GM12878 (cell line): ENCODE results near the gene RASGRF2. TPM values are rescaled to one million over a fixed set of nuclear protein-coding genes. Genes with fewer than 3 reads are reported as not detected.

Experiments used
- ATAC-seq: fragments of 200-7000 bp; cut with Tn5 transposase; 3 replicates; pipeline ENCODE4 v1.9.1; 2020; ENCODE audit warnings: mild to moderate bottlenecking, moderate library complexity
- BruUV-seq: library from RNA; stranded (reverse); fragments of 400-500 nt; replicated peaks from 2 replicates; lab custom pipeline; 2021; lab: Mats Ljungman, UMichigan
- CTCF ChIA-PET: fragments of 300-600 bp; sonication (Branson Sonifier 250); formaldehyde crosslinking; extraction: SDS; loops from one replicate; lab custom pipeline; 2021; ENCODE audit warnings: inconsistent platforms; lab: Yijun Ruan, JAX
- POLR2A ChIA-PET: fragments of 350-600 bp; formaldehyde crosslinking; extraction: SDS; loops from one replicate; lab custom pipeline; 2021; ENCODE audit warnings: inconsistent platforms; lab: Charles Lee
- RAD21 ChIA-PET: fragments of 300-600 bp; sonication (Branson Sonifier 250); formaldehyde crosslinking; loops from one replicate; lab custom pipeline; 2023; ENCODE audit warnings: antibody characterized with exemption; ENCODE audit not compliant: unreplicated experiment; lab: Charles Lee
- SMC1A ChIA-PET: fragments of 300-600 bp; sonication (Branson Sonifier 250); formaldehyde crosslinking; loops from one replicate; lab custom pipeline; 2023; ENCODE audit not compliant: unreplicated experiment, uncharacterized antibody; lab: Charles Lee
- DNase-seq: peaks from one replicate; pipeline ENCODE4 v3.0.0-alpha.2; 2011; ENCODE audit warnings: low read depth, low spot score
- FAIRE-seq: peaks from 3 replicates; lab custom pipeline; 2011; peaks lifted over from hg19 to GRCh38; lab: Jason Lieb, UNC
- H2AFZ ChIP-seq: 2 replicates; pipeline ENCODE4 v1.6.0; 2011; ENCODE audit warnings: low read depth, low read length, control low read depth; ENCODE audit not compliant: control insufficient read depth
- H3K27ac ChIP-seq: 2 replicates; pipeline ENCODE4 v1.5.1; 2011; ENCODE audit warnings: control low read depth; ENCODE audit not compliant: control insufficient read depth, insufficient read depth
- H3K27me3 ChIP-seq, 2 experiments: replicated peaks in 1 of 2; 2 replicates each; pipeline versions ENCODE4 v1.6.0 to v1.6.1; 2011; ENCODE audit warnings: low read length in 1 of 2; ENCODE audit not compliant: control insufficient read depth in 2 of 2, insufficient read depth in 2 of 2
- H3K36me3 ChIP-seq, 2 experiments: 2 replicates each; pipeline ENCODE4 v1.5.1; 2011; ENCODE audit warnings: low read length in 1 of 2; ENCODE audit not compliant: control insufficient read depth in 2 of 2, insufficient read depth in 2 of 2
- H3K4me1 ChIP-seq: 2 replicates; pipeline ENCODE4 v1.6.1; 2011; ENCODE audit warnings: mild to moderate bottlenecking, low read length, moderate library complexity, mixed read lengths; ENCODE audit not compliant: control insufficient read depth, insufficient read depth
- H3K4me2 ChIP-seq: 2 replicates; pipeline ENCODE4 v1.6.0; 2011; ENCODE audit warnings: control low read depth; ENCODE audit not compliant: control insufficient read depth, insufficient read depth
- H3K4me3 ChIP-seq: fragments of 200-600 bp; sonication (generic); 2 replicates; pipeline ENCODE4 v1.5.1; 2016
- H3K79me2 ChIP-seq: 2 replicates; pipeline ENCODE4 v1.6.0; 2011; ENCODE audit warnings: low read length; ENCODE audit not compliant: control insufficient read depth, insufficient read depth
- H3K9ac ChIP-seq: 2 replicates; pipeline ENCODE4 v1.8.0; 2011; ENCODE audit warnings: low read length, control low read depth, mixed read lengths; ENCODE audit not compliant: control insufficient read depth, insufficient read depth
- H3K9me3 ChIP-seq: replicated peaks from 3 replicates; pipeline ENCODE4 v1.5.1; 2011; ENCODE audit warnings: mild to moderate bottlenecking, low read length; ENCODE audit not compliant: control insufficient read depth, insufficient read depth
- H4K20me1 ChIP-seq: 2 replicates; pipeline ENCODE4 v1.6.0; 2011; ENCODE audit not compliant: control insufficient read depth, insufficient read depth
- CBX5 ChIP-seq: sonication (generic); IDR thresholded peaks from 2 replicates; pipeline ENCODE4 v1.6.1; 2016; ENCODE audit warnings: low read depth, moderate library complexity, mild to moderate bottlenecking, inconsistent platforms
- CHD1 ChIP-seq: IDR thresholded peaks from 2 replicates; pipeline ENCODE4 v1.6.1; 2012; ENCODE audit warnings: low read depth, low read length, improper control_type of control experiment
- DPF2 ChIP-seq: fragments of 450-650 bp; IDR thresholded peaks from 2 replicates; pipeline ENCODE4 v1.6.1; 2017; ENCODE audit warnings: mild to moderate bottlenecking
- EP300 ChIP-seq, 2 experiments: fragments of 150-350 bp in 1 of 2; IDR thresholded peaks; 2 replicates each; pipeline ENCODE4 v1.6.1; 2011 to 2012; ENCODE audit warnings: low read depth in 2 of 2, low read length in 2 of 2, borderline replicate concordance in 1 of 2, improper control_type of control experiment in 1 of 2, inconsistent platforms in 1 of 2; ENCODE audit not compliant: control insufficient read depth in 1 of 2
- FOXM1 ChIP-seq: IDR thresholded peaks from 2 replicates; pipeline ENCODE4 v1.6.1; 2012; ENCODE audit warnings: low read depth, mild to moderate bottlenecking, inconsistent platforms, low read length, moderate library complexity
- HCFC1 ChIP-seq: fragments of 150-350 bp; IDR thresholded peaks from 2 replicates; pipeline ENCODE4 v1.6.1; 2014; ENCODE audit warnings: low read length
- IKZF2 ChIP-seq, 2 experiments: fragments of 450-650 bp; IDR thresholded peaks; 2 replicates each; pipeline ENCODE4 v1.6.1; 2017; ENCODE audit warnings: mild to moderate bottlenecking in 2 of 2, moderate library complexity in 2 of 2
- KAT2A ChIP-seq: conservative IDR thresholded peaks from 2 replicates; pipeline ENCODE4 v1.6.1; 2011; ENCODE audit warnings: low read depth, low read length; ENCODE audit not compliant: control insufficient read depth
- KDM1A ChIP-seq: fragments of 200-600 bp; sonication (generic); IDR thresholded peaks from 2 replicates; pipeline ENCODE4 v1.6.1; 2016; ENCODE audit warnings: borderline replicate concordance
- MAX ChIP-seq: IDR thresholded peaks from 2 replicates; pipeline ENCODE4 v1.6.1; 2012; ENCODE audit warnings: low read depth, low read length, improper control_type of control experiment
- NR2C2 ChIP-seq: IDR thresholded peaks from 2 replicates; pipeline ENCODE4 v1.6.1; 2011; ENCODE audit warnings: borderline replicate concordance, low read depth; ENCODE audit not compliant: control insufficient read depth, insufficient read length
- NR2F1 ChIP-seq: fragments of 450-650 bp; conservative IDR thresholded peaks from 2 replicates; pipeline ENCODE4 v1.6.1; 2017; ENCODE audit warnings: mild to moderate bottlenecking
- RAD21 ChIP-seq: IDR thresholded peaks from 2 replicates; pipeline ENCODE4 v1.6.1; 2011; ENCODE audit warnings: mild to moderate bottlenecking, low read depth, low read length, moderate library complexity; ENCODE audit not compliant: insufficient read depth
- RELB ChIP-seq: fragments of 450-650 bp; IDR thresholded peaks from 2 replicates; pipeline ENCODE4 v1.6.1; 2017; ENCODE audit warnings: low read depth, mild to moderate bottlenecking, moderate library complexity
- ZBED1 ChIP-seq: IDR thresholded peaks from 2 replicates; pipeline ENCODE4 v1.6.1; 2016; ENCODE audit warnings: borderline replicate concordance
- ZNF217 ChIP-seq: fragments of 450-650 bp; IDR thresholded peaks from 2 replicates; pipeline ENCODE4 v1.6.1; 2017; ENCODE audit warnings: antibody characterized with exemption, mild to moderate bottlenecking
- ZNF384 ChIP-seq: IDR thresholded peaks from 2 replicates; pipeline ENCODE4 v1.6.1; 2012; ENCODE audit warnings: low read depth, mild to moderate bottlenecking, low read length, improper control_type of control experiment, borderline replicate concordance
- WGBS: methylation state at CpG from one replicate; pipeline ENCODE4 v1.1.6; 2016; ENCODE audit warnings: low lambda C conversion rate; ENCODE audit not compliant: insufficient replicate concordance, insufficient coverage; ENCODE audit errors: missing lambda C conversion rate; 5-methylcytosine and 5-hydroxymethylcytosine counted together
- in situ Hi-C: fragments of 300-500 bp; cut with MboI; formaldehyde crosslinking; loops from 9 replicates; pipeline ENCODE4 v1.14.3; 2018; ENCODE audit warnings: mixed read lengths
- intact Hi-C: fragments of 100-400 bp; cut with micrococcal nuclease; formaldehyde crosslinking; loops from one replicate; pipeline ENCODE4 v1.14.2; 2022; ENCODE audit not compliant: unreplicated experiment
- polyA plus RNA-seq, 11 experiments: library from polyadenylated mRNA; depleted of rRNA in 4 of 11; unstranded in 6 of 11; stranded (reverse) in 5 of 11; fragments of >200 nt; fragmentation: Nextera tagmentation in 4 of 11; fragmentation: Illumina TruSeq in 1 of 11; extraction: Ambion mirVana in 4 of 11; extraction: Trizol in 1 of 11; gene quantifications; 1 replicate in 1 of 11; 2 replicates in 10 of 11; pipeline versions ENCODE4 v1.2.1 to v1.2.3, GENCODE V29; 2011 to 2016; ENCODE audit warnings: inconsistent platforms in 2 of 11, missing spikeins in 2 of 11, low read depth in 1 of 11
- total RNA-seq, 4 experiments: library from RNA; depleted of rRNA in 3 of 4; stranded (reverse); fragments of >200 nt in 3 of 4; fragmentation: Illumina TruSeq in 1 of 4; extraction: Trizol in 1 of 4; gene quantifications; 2 replicates each; pipeline versions ENCODE4 v1.2.1 to v1.2.3, GENCODE V29; 2013 to 2021

RASGRF2 gene
- total and polyA plus RNA-seq, 10 of the 15 experiments (the other 5 are each of a cell fraction or from before 2014, with no cell fraction given) = 0.05 to 0.24 (median 0.07) TPM

- Histone ChIP-seq H3K27ac (no peak overlapping the region), H3K4me3 (no peak overlapping the region), H3K9me3 (no peaks in the 10 kb centered on the region), H3K9ac (no peak overlapping the region)
- in situ Hi-C loops = no loop called here
- ChIA-PET POLR2A (no interaction called here), SMC1A (interaction anchor here (1.3 to 1.4 kb wide), 2 partner anchors 25 to 94 kb away, joined by 3 to 4 read pairs; no protein-coding TSS in a partner anchor), CTCF (interaction anchor here (0.8 to 1.3 kb wide), 6 partner anchors 7 to 97 kb away, joined by 3 to 6 read pairs (median 4); no protein-coding TSS in a partner anchor)
- DNase-seq = no peak
- no TSS peak for BruUV-seq
- intact Hi-C loops = no loop called here
- no peak for TF ChIP-seq RAD21
- no peak for TF ChIP-seq CBX5
- TF ChIP-seq FOXM1 = no peak
- no peak for TF ChIP-seq MAX
- no peak for TF ChIP-seq KAT2A
- TF ChIP-seq EP300 (IDR thresholded peaks at IDR 0.05; ENCODE audit: borderline replicate concordance in 1 of 2, control insufficient read depth in 1 of 2, low read depth in 2 of 2, low read length in 2 of 2) = no peak
- no peak for TF ChIP-seq KDM1A
- no peak for TF ChIP-seq ZNF217
- no peak for TF ChIP-seq HCFC1
- no peak for TF ChIP-seq CHD1
- TF ChIP-seq DPF2 = no peak
- no peak for TF ChIP-seq ZBED1
- no peak for TF ChIP-seq NR2C2
- TF ChIP-seq ZNF384 = no peak
- no peak for TF ChIP-seq IKZF2 (IDR thresholded peaks at IDR 0.05)
- no peak for TF ChIP-seq NR2F1
- no peak for TF ChIP-seq RELB
- TF ChIP-seq, all 136 proteins: peak for 0
- no peaks in the 10 kb centered on the region for H3K79me2 ChIP-seq
- H3K4me2 ChIP-seq = no peak overlapping the region
- WGBS = 23% methylated on average over 2 of the region's 2 CpGs
- ATAC-seq (no peak), FAIRE-seq (no peak)
- H4K20me1 ChIP-seq = no peaks in the 10 kb centered on the region
- no peak overlapping the region for H2AFZ ChIP-seq
- H3K4me1 ChIP-seq = no peaks in the 10 kb centered on the region
- RAD21 ChIA-PET = no interaction called here
- no peaks in the 10 kb centered on the region for H3K36me3 ChIP-seq
- H3K27me3 ChIP-seq = no peaks in the 10 kb centered on the region; a peak in 1 of 4 replicates
Observed at GRCh38 chr5:81202655-81203054, 242.5 kb downstream of the RASGRF2 start.
